DOHH2 (cell line): ENCODE data around the gene VWA3B.

Experiments
- EZH2phosphoT487 ChIP-seq: fragments of 200-600 bp; sonication (generic); IDR thresholded peaks from 2 replicates; pipeline ENCODE4 v1.6.1; 2017; ENCODE audit warnings: borderline replicate concordance, mild to moderate bottlenecking, antibody characterized with exemption, low read length, moderate library complexity, mixed read lengths
- TF ChIP-seq, protein P1 (sequence below): fragments of 200-600 bp; sonication (generic); IDR thresholded peaks from one replicate; pipeline ENCODE4 v1.5.1; 2014; ENCODE audit warnings: antibody characterized with exemption, mild to moderate bottlenecking, low read depth, low read length; ENCODE audit not compliant: poor library complexity, severe bottlenecking

DNA sequence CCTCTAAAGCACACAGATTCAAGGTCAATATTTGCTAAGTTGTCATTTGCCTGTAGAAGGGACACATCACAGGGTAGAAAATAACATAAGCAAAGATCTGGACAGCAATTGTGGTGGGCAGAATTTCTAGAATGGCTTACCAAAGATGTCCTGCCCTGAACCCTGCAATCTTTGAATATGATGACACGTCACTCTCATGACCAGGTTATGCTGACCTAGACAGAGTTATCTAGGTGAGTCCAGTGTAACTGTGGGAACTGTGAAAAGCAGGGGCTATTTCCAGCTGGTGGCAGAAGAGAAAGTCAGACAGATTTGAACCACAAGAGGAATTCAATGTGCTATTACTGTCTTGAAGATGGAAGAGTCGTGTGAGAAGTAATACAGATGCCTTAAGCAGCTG is 147.0 kb downstream of the VWA3B start:
- TF ChIP-seq, protein P1, sequence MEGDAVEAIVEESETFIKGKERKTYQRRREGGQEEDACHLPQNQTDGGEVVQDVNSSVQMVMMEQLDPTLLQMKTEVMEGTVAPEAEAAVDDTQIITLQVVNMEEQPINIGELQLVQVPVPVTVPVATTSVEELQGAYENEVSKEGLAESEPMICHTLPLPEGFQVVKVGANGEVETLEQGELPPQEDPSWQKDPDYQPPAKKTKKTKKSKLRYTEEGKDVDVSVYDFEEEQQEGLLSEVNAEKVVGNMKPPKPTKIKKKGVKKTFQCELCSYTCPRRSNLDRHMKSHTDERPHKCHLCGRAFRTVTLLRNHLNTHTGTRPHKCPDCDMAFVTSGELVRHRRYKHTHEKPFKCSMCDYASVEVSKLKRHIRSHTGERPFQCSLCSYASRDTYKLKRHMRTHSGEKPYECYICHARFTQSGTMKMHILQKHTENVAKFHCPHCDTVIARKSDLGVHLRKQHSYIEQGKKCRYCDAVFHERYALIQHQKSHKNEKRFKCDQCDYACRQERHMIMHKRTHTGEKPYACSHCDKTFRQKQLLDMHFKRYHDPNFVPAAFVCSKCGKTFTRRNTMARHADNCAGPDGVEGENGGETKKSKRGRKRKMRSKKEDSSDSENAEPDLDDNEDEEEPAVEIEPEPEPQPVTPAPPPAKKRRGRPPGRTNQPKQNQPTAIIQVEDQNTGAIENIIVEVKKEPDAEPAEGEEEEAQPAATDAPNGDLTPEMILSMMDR = no peak
- TF ChIP-seq EZH2phosphoT487 = no peak
